Thoracic aorta (tissue), 2 donors: ENCODE measurements around the gene SDS. TPM values are rescaled to one million over a fixed set of nuclear protein-coding genes. Genes with fewer than 3 reads are reported as not detected.

Experiments used
- ATAC-seq: fragments of 150-250 bp; one replicate; pipeline ENCODE4 v1.8.0; 2017; ENCODE audit warnings: low read depth; ENCODE audit not compliant: insufficient number of reproducible peaks, low FRiP score
- DNase-seq: peaks from one replicate; pipeline ENCODE4 v3.0.0-alpha.2; 2020; ENCODE audit warnings: low spot score
- H3K27ac ChIP-seq, 2 donors: fragments of 200-600 bp; sonication (generic); 1 replicate in 1 of 2; 2 replicates in 1 of 2; pipeline ENCODE4 v1.5.1; 2016; ENCODE audit warnings: mild to moderate bottlenecking in 2 of 2, moderate library complexity in 2 of 2
- H3K27me3 ChIP-seq: fragments of 200-600 bp; sonication (generic); replicated peaks from 2 replicates; pipeline ENCODE4 v1.6.0; 2016; ENCODE audit warnings: mild to moderate bottlenecking; ENCODE audit not compliant: insufficient read depth
- H3K36me3 ChIP-seq: fragments of 200-600 bp; sonication (generic); one replicate; pipeline ENCODE4 v1.5.1; 2016
- H3K4me1 ChIP-seq, 2 donors: fragments of 200-600 bp; sonication (generic); 1 replicate in 1 of 2; 2 replicates in 1 of 2; pipeline versions ENCODE4 v1.5.1 to v1.6.0; 2016; ENCODE audit warnings: low read depth in 2 of 2, mild to moderate bottlenecking in 1 of 2; ENCODE audit not compliant: control insufficient read depth in 1 of 2
- H3K4me3 ChIP-seq: fragments of 200-600 bp; sonication (generic); 2 replicates; pipeline ENCODE4 v1.5.1; 2016; ENCODE audit warnings: mild to moderate bottlenecking
- H3K9me3 ChIP-seq: fragments of 200-600 bp; sonication (generic); 2 replicates; pipeline ENCODE4 v1.5.1; 2016
- CTCF ChIP-seq: fragments of 200-600 bp; sonication (generic); IDR thresholded peaks from one replicate; pipeline ENCODE4 v1.5.1; 2019; ENCODE audit warnings: antibody characterized with exemption
- total RNA-seq, 2 donors: library from RNA; depleted of rRNA; stranded (reverse); fragments of >200 nt; gene quantifications; one replicate each; pipeline versions ENCODE4 v1.1.0 to v1.2.3, GENCODE V29; 2016

Gene SDS
- total RNA-seq, 2 donors from 2014 or later: 5.9 TPM; not detected in 1

GRCh38 chr12:113347107-113347506 is 56.6 kb downstream of the SDS start:
- Histone ChIP-seq H3K36me3 (no peaks in the 10 kb centered on the region), H3K27ac (no peak overlapping the region), H3K9me3 (no peaks in the 10 kb centered on the region), H3K4me3 (no peak overlapping the region), H3K27me3 (no peaks in the 10 kb centered on the region), H3K4me1 (no peaks in the 10 kb centered on the region)
- no peak for DNase-seq
- no peak for TF ChIP-seq CTCF
- ATAC-seq: no peak

GRCh38 chr12:113346353-113346752 is 57.3 kb downstream of the SDS start:
- ATAC-seq (no peak), DNase-seq (no peak)
- no peak overlapping the region for H3K4me3 ChIP-seq
- no peaks in the 10 kb centered on the region for H3K9me3 ChIP-seq
- no peak for TF ChIP-seq CTCF
- no peaks in the 10 kb centered on the region for H3K36me3 ChIP-seq
- no peaks in the 10 kb centered on the region for H3K4me1 ChIP-seq
- no peak overlapping the region for H3K27ac ChIP-seq
- no peaks in the 10 kb centered on the region for H3K27me3 ChIP-seq

- Histone ChIP-seq H3K36me3 (no peaks in the 10 kb centered on the region), H3K4me1 (no peaks in the 10 kb centered on the region), H3K4me3 (no peak overlapping the region), H3K27ac (no peak overlapping the region), H3K9me3 (no peaks in the 10 kb centered on the region), H3K27me3 (no peaks in the 10 kb centered on the region)
- ATAC-seq (no peak), DNase-seq (no peak)
- no peak for TF ChIP-seq CTCF
Measured at GRCh38 chr12:113345318-113345717, 58.4 kb downstream of the SDS start.

Other genes starting within 250 kb of the SDS start
- gene DDX54, start 218.4 kb downstream of the SDS start, total RNA-seq: 10 to 100 TPM; 27.3 to 84.2 TPM
- 10 to 100 TPM; 12.2 to 26.9 TPM for gene RITA1, start 218.2 kb downstream of the SDS start, total RNA-seq
- gene TPCN1, start 182.4 kb downstream of the SDS start, total RNA-seq: 10 to 100 TPM; 84.1 to 93.5 TPM
- 10 to 100 TPM; 41.7 to 85.1 TPM for gene SLC8B1, start 68.8 kb downstream of the SDS start, total RNA-seq
- 100 to 1,000 TPM in 1 of 2 donors, 10 to 100 TPM in 1; 54.1 to 104 TPM for gene PLBD2, start 45.3 kb downstream of the SDS start, total RNA-seq
- gene SDSL, start 18.5 kb upstream of the SDS start, total RNA-seq: 1 to 10 TPM; 3.5 to 9.0 TPM
- gene LHX5, start 68.0 kb upstream of the SDS start, total RNA-seq: not detected